HCT116 (cell line): Measurements from ENCODE around the gene AEBP2.

ENCODE experiments used
- EGR1 ChIP-seq: IDR thresholded peaks from 2 replicates; pipeline ENCODE4 v1.6.1; 2012; ENCODE audit warnings: low read depth
- EZH2 ChIP-seq: fragments of 200-600 bp; sonication (generic); IDR thresholded peaks from 2 replicates; pipeline ENCODE4 v1.6.1; 2017; ENCODE audit warnings: antibody characterized with exemption, mixed run types
- POLR2A ChIP-seq: IDR thresholded peaks from 2 replicates; pipeline ENCODE4 v1.7.0; 2011; ENCODE audit warnings: borderline replicate concordance; ENCODE audit not compliant: insufficient read depth, insufficient read length; ENCODE audit errors: extremely low read depth
- POLR2AphosphoS5 ChIP-seq: IDR thresholded peaks from 2 replicates; pipeline ENCODE4 v1.6.1; 2011; ENCODE audit warnings: mild to moderate bottlenecking, low read depth, low read length, moderate library complexity
- TF ChIP-seq, protein P1 (sequence below), 3 experiments: fragments of 200-600 bp in 1 of 3; sonication (generic) in 1 of 3; IDR thresholded peaks in 2 of 3; conservative IDR thresholded peaks in 1 of 3; 2 replicates each; pipeline ENCODE4 v1.5.1; 2012 to 2017; ENCODE audit warnings: low read depth in 2 of 3, low read length in 2 of 3, antibody characterized with exemption in 1 of 3, borderline replicate concordance in 1 of 3, control low read depth in 1 of 3, mild to moderate bottlenecking in 1 of 3, mixed read lengths in 1 of 3, mixed run types in 1 of 3, moderate library complexity in 1 of 3; ENCODE audit not compliant: insufficient read depth in 1 of 3
- TF ChIP-seq, protein P2 (sequence below): IDR thresholded peaks from 2 replicates; pipeline ENCODE4 v1.6.1; 2012

DNA sequence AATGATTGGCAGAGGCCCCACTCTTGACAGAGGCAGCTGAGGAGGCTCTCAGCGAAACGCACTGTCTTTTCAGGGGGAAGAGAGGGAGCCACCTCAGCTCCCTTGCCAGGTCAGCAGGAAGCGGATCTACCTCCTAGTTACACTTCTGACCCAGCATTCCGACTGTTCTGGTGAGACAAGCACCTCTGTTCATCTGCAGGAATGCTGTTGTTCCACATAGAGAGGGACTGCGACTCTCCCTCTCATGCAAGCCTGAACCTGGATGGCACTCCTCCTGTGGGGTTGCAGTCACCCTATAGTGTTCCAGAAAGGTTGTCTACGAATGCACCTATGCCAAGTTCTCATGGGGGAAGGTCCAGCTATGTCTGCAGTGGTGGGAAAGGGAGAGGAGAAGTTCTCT, 37.1 kb upstream of the AEBP2 start:
- TF ChIP-seq POLR2AphosphoS5 (no peak), POLR2A (no peak), EZH2 (no peak), EGR1 (no peak)
- TF ChIP-seq, protein P1, sequence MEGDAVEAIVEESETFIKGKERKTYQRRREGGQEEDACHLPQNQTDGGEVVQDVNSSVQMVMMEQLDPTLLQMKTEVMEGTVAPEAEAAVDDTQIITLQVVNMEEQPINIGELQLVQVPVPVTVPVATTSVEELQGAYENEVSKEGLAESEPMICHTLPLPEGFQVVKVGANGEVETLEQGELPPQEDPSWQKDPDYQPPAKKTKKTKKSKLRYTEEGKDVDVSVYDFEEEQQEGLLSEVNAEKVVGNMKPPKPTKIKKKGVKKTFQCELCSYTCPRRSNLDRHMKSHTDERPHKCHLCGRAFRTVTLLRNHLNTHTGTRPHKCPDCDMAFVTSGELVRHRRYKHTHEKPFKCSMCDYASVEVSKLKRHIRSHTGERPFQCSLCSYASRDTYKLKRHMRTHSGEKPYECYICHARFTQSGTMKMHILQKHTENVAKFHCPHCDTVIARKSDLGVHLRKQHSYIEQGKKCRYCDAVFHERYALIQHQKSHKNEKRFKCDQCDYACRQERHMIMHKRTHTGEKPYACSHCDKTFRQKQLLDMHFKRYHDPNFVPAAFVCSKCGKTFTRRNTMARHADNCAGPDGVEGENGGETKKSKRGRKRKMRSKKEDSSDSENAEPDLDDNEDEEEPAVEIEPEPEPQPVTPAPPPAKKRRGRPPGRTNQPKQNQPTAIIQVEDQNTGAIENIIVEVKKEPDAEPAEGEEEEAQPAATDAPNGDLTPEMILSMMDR (IDR thresholded peaks at IDR 0.05 in 2 of 3, conservative IDR thresholded peaks at IDR 0.05 in 1 of 3; ENCODE audit: borderline replicate concordance in 1 of 3, insufficient read depth in 1 of 3, low read depth in 2 of 3, low read length in 2 of 3), result no peak
- TF ChIP-seq, protein P2, sequence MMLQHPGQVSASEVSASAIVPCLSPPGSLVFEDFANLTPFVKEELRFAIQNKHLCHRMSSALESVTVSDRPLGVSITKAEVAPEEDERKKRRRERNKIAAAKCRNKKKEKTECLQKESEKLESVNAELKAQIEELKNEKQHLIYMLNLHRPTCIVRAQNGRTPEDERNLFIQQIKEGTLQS, result no peak
